Head of caudate nucleus (tissue), 42 donors: ENCODE data around the gene MYT1.
A peak's percentile ranks its signal among the peaks of the same experiment; 100 is the strongest.

Source experiments
- DNase-seq, 42 donors: peaks; one replicate each; pipeline versions ENCODE4 v3.0.0 to v3.0.0-alpha.2; 2020 to 2021; ENCODE audit warnings: mixed read lengths in 7 of 42
- intact Hi-C: fragments of 100-400 bp; cut with DNase I; formaldehyde crosslinking; loops from one replicate; pipeline ENCODE4 v1.15.0; 2022

Gene MYT1

DNA sequence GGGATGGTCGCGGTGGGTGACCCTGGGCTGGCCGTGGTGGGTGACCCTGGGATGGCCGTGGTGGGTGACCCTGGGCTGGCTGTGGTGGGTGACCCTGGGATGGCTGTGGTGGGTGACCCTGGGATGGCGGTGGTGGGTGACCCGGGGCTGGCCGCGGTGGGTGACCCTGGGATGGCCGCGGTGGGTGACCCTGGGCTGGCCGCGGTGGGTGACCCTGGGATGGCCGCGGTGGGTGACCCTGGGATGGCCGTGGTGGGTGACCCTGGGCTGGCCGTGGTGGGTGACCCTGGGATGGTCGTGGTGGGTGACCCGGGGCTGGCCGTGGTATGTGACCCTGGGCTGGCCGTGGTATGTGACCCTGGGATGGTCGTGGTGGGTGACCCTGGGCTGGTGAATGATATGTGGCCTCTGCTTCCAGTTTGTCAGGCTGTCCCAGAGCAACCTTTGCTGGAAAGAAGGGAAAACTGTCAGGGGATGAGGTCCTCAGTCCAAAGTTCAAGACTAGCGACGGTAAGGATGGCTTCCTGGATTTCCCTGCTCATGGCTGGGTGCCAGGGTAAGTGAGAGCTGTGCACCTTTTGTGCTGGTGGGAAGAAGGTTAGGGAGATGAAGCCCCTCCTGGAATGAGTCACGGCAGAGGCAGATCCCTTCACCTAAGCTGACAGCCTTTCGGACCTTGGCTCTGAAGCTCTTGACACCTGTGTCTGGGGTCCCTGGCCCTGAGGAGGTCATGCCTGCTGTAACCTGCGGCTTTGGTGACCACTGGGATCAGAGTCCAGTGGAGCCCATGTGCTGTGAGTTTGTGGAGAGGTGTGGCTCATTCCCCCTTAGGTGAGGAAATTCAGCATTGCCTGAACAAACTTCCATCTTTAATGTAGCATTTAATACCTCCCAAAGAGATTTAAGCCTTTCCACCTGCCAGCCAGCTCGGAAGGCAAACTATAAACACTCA is 72.2 kb downstream of the MYT1 start:
- intact Hi-C loops = no loop called here

DNA sequence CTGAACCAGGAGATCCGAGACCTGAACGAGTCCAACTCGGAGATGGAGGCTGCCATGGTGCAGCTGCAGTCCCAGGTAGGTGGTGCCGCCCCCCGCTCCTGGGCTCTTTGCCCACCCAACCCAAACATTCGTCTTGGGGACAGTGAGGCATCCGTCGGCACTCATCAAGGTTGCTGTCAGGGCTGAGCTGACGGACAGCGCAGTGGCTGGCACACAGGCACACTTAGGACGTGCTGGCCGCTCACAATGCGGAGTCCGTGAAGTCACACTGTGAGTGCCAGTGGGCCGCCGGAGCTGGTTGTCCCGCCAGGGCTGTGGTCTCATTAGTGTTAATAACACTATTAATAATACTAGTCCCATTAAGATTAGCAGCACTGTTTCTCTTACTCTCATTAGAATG is 73.1 kb downstream of the MYT1 start:
- intact Hi-C loops = no loop called here
- DNase-seq = no peak

More for the DNA sequence above, 72.2 kb downstream of the MYT1 start:
- no peak for DNase-seq

DNA sequence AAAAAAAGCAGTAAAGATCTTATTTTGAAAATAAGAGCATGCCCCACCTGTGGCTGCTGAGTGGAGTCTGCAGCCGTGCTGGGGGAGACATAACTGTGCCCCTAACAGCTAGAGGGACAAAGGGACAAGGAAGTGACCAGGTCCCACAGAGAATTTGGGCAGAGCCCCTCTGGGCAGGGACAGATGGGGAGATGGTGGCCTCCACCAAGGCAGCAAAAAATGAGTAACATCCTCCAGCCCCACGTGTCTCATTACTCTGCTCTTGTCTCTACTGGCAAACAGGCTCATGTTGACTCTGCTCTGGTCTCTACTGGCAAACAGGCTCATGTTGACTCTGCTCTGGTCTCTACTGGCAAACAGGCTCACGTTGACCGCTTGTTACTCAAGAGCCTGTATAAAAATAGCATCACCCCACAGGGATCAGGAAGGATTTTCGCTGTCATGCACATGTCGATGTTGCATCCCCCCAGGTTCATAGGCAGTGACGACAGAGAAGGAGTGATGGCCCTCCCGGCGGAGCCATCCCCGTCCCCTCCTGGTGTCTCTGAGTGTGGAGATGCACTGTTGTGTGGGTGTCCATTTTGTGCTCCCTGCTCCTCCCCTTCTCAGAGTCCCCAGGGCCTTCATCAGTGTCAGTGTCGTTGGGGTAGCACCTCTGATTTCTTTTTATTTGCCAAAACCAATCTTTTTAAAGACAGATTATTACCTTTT is 74.0 kb downstream of the MYT1 start:
- intact Hi-C loops = no loop called here
- no peak for DNase-seq

DNA sequence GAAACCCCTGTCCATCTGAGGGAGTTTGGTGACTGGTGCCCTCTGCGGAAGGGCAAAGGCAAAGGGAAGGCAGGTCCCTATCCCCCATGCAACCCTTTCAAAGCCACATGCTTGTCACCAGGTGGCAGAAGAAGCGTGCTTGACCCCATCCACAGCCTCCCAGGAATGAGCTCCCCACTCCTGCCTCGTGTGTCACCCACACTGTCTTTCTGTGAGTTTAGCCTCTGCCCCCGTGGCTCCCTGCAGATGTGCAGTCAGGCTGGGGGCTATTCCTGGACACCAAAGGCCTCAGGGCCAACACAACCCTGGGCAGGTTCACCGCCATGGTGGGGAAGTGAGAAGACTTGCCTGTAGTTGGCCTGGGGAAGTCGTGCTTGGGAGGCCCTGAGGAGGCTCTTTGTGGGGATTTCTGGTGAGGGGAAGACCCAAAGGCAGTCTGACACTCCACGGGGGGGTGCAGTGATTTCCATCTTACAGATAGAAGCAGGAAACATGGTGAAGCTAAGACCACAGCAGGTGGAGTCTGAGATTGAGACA is 74.7 kb downstream of the MYT1 start:
- intact Hi-C loops = no loop called here
- DNase-seq = peak in 2 of 42 donors; percentile 9 to 16

DNA sequence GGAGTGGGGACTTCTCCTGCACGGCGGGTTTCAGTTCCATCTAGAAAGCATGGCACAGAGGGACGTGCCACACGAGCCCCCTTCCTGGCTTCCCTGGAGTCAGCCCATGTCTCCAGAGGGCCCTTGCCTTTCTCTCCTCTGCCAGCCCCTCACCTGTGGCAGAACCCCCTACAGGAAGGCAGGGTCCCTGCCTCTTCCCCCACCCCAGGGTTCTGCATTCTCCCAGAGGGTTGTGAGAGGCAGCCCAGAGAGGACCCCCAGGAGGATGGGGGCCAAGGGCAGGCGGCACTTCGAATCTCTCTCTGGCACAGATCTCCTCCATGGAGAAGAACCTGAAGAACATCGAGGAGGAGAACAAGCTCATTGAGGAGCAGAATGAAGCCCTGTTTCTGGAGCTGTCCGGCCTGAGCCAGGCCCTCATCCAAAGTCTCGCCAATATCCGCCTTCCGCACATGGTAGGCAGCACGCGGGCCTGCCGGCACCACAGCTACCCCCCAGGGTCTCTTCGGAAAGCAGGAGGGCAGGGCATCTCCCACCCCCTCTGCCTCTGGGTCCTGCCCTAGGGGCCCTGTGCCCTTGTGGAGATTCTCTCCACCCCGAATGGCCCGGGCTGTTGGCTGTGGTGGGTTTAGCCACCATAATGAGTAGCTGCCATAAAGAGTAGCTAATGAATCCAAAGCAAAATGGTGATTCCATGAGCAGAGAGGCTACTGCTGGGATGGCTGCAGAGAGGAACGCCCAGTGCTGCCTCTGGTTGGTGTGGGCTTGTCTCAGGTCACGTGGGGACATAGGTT is 75.4 kb downstream of the MYT1 start:
- peak in 3 of 42 donors; percentile 5 to 20 (median 11) for DNase-seq
- intact Hi-C loops = no loop called here

DNA sequence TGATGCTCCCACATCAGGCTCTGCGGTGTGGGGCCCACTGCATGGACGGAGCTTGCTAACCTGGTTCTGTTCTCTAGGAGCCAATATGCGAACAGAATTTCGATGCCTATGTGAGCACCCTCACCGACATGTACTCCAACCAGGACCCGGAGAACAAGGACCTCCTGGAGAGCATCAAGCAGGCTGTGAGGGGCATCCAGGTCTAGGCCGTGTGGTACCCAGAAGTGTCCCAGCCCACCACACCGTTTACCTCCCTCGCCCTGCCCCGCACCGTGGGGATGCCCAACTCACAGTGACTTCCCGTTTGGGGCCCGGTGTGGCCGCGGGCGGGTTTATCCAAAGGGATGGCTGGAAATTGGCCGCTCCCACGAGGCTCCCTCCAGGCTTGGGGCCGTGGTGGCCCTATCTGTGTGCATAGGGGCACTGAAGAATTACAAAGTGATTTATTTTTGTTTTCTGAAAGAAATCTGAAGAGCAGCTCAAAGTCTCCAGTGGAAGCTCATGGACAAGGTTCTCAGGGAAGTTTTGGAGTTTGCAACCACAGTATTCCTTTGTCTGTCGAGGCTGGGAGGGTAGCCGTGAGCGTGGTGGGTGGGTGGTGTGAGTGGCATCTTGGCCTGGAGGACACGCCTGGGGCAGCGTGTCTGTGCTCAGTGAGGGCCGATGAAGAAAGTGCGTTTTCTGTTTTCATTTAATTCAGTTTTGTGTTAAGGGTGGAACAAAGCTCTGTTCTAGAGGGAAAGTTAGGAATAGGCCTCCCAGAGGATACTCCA is 76.2 kb downstream of the MYT1 start:
- intact Hi-C loops = no loop called here
- peak in 3 of 42 donors; percentile 2 to 28 (median 18) for DNase-seq

DNA sequence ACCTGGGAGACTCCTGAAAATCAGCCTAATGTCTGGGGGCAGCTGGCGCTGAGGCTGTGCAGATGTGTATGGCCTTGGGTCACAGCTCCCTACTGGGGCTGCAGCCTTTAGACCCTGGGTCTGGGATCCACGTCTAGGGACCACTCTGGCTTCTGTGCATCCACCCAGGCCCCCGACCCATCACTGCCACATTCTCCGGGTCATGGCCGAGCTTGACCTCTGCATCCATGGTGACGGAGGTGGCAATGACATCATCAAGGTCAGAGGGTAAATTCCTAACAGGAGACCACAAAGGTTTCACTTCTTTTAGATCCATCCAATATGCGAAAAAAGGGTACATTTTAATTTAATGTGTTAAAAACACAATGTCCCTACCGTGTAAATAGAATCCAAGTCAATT is 76.8 kb downstream of the MYT1 start:
- intact Hi-C loops = no loop called here
- DNase-seq = peak in 2 of 42 donors; percentile 16 to 28

DNA sequence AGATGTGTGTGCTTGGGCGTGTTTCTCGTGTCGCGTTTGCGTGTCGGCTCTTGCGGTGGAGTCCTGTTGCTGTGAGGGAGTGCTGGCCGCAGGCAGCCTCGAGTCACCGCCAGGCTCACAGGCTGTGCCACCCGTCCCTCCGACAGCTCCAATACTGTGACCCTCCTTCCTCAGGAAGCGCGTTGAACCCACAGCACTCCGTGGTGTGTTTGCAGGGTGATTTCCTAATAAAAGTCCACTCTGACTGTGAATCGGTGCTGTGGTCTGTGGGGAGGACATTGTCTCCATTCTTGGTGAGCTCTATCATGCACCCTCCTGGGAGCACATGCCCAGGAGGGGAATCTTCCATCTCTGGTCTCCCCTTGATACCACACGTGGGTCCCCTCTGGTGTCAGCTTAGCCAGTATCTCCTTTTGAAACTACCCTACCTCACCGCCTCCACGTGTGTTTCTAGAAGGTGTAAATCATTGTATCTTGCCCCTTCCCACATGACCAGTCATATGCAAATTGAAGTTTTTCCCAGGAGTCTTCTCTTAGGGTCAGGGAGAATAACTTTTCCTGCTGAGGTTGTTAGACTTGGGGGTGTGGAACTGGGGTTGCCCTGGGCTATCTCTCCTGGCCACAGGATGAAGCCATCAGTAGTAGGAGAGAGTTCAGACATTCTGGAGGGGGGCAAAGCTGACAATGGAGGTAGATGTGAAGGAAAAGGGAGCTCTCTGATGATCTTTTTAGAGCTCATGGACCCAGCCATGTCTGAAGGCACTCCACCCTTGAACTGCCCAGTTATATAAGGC is 77.9 kb downstream of the MYT1 start:
- DNase-seq = peak in 4 of 42 donors; percentile 2 to 38 (median 15)
- intact Hi-C loops = no loop called here

DNA sequence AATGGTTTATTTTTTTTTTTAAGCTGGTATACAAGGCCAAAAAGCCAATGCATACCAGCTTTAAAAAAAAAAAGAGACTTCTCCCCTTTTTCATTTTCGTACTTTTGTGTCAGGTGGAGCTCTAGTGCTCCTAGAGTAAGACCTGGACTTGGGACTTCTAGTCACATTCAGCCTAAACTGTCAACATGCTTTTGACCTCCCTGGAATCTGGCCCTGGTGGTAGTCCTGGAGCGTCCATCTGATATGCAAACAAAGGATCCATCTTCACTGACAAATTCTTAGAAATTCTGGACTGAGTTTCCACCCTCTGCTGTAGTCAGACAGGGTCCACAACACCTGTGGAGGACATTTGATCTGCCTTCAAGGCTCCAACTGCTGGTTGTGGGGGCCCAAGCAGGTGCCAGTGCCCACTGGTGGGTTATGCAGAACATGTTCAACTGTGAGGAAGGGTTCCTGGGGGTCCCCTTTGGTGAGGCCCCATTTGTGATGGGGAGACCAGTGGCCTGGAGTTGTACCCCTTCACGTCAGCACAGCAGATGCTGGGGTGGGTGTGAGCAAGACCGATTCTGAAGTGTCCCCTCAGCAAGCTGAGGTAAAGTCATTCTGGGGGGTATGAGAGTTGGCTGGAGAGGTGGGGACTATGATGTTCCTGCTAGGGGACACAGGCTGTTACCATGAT is 78.7 kb downstream of the MYT1 start:
- peak in 4 of 42 donors; percentile 6 to 16 (median 9) for DNase-seq
- intact Hi-C loops = no loop called here

DNA sequence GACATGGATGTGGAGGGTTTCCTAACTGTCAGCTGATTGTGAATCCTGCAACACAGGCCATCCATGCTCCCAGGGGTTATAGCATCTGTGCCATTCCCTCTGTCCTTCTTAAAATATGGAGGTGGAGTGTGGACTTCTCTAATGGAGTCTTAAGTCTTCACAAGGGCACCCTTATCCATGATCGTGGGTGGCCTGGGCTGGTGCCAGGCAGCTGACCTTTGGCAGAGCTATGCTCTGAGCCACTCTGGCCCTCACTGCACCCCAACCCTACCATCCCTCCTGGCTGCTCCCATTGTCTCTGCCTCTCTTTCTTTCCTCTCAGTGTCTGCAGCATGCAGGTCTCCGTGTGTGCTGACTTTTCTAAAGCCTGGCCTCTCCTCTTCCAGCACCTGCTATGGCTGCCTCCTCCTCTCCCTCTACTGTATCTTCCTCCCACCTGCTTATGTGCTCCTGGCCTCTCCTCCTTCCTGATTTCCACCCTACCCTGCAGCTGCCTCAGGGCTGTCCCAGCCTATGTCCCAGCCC is 80.1 kb downstream of the MYT1 start:
- intact Hi-C loops = no loop called here
- peak in 7 of 42 donors; percentile 2 to 32 (median 13) for DNase-seq

DNA sequence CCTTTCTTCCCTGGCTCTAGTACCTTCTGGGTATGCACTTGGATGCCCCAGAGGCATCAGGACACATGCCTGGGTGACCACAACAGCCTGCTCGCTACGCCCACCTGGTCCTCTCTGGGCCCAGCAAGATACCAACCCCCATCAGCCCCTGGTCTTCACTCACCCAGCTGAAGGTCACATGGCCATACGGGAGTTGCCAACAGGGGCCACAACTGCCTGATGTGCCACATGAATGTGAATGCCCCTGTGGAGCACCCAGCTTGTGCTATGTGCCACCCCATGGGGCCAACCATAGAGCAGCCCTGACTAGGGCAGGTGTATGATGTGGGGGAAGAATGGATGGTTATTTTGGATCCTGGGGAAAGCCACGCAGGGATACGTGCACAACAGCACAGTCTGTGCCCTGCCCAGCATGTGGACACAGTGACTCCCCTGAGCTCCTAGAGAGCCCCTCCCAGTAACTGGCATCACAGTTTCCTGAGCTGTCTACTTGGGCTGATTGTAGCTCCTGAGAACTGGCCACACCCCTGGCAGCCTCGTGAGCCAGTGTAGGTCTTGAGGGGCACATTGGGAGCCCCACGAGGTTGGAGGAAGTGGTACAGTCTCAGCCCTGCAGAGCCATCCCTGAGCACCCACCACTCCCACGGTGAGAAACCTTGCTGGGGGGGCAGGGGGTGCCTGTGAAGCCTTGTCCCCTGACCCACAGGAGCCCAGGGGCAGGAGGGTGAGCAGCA is 80.8 kb downstream of the MYT1 start:
- DNase-seq = peak in 6 of 42 donors; percentile 3 to 13 (median 10)
- intact Hi-C loops = no loop called here

DNA sequence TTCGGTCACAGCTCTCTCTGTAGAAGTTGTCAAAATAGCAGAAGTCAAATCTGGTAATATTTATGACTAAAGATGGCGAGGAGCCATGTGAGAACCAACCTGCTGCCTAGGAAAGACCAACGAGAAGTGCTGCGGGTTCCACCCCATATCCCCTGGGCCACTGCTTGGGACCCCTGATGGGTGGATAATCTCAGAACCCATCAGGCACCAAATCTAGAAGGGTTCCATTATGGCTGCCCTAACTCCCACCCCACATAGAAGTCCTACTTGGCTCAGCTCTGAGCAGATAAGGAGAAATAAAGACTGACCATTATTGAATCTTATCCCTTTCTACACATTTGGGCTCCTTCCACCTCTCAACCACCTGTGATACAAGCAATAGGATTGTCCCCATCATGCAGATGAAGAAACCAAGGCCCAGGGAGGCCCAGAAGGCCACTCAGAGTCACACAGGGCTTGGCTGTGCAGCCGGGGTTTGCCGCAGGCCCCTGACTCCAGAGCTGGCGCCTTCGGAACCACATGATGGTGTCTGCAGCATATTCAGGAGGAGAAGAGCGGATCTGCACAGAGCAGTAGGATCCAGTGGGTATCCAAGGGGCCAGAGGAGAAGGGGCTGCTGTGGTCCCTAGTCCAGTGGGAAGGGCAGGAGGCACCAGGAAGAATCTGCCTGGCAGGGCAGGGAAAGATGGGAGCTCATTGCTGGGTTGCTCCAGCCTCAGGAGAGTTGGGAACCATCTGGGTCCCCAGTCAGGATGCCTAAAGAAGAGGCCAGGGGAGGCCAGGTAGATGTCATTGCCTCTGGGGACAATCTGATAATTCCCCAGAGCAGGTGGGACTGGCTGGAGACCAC is 81.7 kb downstream of the MYT1 start:
- intact Hi-C loops = no loop called here
- DNase-seq = peak in 5 of 42 donors; percentile 2 to 19 (median 6)

DNA sequence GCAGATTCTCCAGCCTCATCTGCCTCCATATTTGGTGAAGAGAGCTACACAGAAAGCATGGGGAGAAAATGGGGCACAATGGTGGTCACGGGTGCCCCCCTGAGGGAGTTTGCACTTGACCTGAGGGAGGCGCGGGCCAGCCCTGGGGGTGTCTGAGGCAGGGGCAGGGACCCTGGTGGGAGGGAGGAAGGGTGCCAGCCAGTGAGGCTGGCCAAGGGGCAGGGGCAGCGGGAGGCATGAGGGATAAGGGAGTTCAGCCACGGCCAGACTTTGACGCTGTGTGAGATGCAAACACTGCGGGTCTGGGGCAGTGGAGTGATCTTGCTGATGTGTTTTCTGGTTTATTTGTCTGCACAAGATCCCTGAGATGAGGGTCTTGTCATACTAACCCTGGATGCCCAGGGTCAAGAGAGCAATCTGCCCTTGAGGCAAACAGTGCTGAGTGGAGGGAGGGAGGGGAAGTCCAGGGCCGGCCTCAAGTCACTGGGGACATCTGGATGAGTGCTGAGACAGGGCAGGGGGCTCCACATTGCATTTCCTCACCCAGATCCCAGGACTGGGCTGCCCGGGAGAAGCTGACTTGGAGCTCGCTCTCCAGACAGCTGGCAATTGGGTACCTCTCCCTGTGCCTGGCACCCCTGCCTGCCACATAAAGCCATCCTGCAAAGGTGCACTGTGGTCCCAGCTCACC is 82.5 kb downstream of the MYT1 start:
- peak in 5 of 42 donors; percentile 3 to 11 (median 10) for DNase-seq
- intact Hi-C loops = no loop called here

DNA sequence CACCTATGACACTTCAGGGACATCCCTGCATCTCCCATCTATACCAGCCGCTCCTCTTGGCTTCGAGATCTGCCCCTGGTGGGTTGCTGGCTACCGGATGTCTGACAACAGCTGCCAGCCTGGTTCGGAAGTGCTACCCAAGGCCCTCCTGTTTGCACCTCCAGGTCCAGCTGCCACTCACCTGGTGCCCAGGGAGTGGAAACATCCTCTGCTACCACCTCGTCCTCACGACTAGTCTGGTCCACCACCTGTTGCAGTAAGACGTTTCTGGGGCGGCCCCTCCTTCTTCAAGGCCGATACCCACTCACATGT is 83.0 kb downstream of the MYT1 start:
- peak in 1 of 42 donors; percentile 11 for DNase-seq
- intact Hi-C loops = no loop called here
